HUDEP-2 (cell line): ENCODE results near the gene PALM.
"Not testable (repeated sequence)": the region's sequence is repeated elsewhere in the genome, so short reads cannot be mapped to it uniquely, and the experiment has no call there.

Source experiments
- DNase-seq, 76 experiments: peaks; one replicate each; lab custom pipeline; 2025; ENCODE audit not compliant: unreplicated experiment in 76 of 76; lab: John Stamatoyannopoulos, UW

Gene PALM

DNA sequence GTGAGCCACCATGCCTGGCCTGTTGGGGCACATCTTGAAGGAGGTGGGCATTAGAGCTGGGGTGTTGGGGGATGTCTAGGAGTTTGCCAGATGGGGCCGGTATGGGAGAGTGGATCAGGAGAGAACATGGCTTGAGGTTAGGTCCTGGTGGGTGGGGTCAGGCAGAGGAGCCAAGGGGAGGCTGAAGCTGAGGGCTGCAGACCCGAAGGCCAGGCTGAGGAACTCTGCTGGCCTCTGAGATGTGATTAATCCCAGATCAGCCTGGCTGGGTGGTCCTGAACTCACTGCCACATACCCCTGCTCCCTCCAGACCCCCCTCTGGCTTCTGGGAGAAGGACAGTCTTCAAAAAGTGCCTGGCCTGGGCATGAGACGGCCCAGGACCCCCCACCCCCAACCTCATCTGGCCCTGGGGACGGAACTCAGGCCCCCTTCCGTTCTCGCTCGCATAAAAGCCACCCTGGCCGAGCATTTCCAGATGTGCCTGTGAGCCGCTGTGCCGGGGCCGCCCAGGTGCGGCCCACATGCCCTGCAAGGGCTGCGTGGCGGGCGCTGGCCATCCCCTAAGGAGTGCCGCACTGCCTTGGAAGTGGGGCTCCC, 29.8 kb upstream of the PALM start:
- no peak for DNase-seq

DNA sequence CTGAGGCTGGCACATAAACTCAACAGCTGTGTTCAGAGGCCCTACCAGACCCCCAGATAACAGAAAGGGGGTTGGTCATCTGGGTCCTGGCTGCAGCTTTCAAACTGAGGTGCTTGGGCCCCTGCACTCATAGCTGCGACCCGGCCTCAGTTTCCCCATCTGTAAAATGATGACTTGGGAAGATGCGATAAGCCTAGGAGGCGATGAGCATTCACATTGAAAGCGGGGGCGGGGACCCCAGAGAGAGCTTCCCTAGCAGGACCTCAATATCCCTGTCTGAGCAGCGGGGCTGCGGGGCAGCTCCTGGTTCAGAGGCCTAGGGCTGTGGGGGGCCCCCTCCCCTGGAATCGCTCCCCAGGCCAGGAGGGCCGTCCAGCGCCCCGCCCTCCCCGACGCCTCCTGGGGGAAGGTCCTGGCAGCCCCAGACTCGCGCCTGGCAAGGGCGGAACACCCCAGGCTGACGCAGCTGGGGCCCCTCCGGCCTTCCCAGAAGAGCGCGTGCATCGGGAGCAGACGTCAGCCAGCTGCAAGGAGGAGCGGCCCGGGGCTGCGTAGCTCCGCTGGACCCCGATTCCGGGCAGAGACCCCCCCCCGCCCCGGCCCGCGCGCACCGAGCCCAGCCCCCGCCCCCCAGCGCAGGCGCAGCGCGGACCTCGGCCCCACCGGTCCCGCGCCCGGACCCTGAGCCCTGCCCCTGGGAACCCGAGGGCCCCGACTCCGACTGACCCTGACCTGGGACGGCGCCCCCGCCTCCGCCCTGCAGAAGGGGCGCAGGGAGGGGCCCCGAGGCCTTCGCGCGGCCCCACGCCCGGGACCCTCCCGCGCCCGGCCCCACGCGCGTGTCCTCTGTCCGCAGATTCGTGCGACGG, 29.1 kb upstream of the PALM start:
- peak in 32 of 76 experiments; percentile 16 to 71 (median 36) for DNase-seq

DNA sequence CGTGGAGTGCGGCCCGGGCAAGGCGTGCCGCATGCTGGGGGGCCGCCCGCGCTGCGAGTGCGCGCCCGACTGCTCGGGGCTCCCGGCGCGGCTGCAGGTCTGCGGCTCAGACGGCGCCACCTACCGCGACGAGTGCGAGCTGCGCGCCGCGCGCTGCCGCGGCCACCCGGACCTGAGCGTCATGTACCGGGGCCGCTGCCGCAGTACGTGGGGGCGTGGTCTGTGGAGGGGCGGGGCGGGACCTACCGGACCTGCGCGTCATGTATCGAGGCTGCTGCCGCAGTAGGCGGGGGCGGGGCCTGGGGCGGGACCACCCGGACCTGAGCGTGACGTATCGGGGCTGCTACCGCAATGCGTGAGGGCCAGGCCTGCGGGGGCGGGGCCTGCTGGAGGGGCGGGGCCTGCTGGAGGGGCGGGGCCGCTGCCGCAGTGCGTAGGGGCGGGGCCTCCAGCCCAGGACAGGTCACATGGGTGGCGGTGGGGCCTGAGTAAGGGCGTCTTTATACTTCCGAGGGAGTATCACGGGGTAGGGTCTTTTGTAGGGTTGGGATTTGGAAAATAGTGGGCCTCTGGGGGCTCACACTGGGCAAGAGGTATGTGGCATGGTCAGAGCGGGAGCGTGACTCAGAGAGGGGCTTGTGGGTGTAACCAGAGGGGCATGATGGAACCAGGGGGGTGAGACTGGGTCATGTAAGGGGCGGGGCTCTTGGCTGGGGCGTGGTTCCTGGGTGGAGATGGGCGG, 28.3 kb upstream of the PALM start:
- DNase-seq: peak; percentile 85 to 100 (median 100)

DNA sequence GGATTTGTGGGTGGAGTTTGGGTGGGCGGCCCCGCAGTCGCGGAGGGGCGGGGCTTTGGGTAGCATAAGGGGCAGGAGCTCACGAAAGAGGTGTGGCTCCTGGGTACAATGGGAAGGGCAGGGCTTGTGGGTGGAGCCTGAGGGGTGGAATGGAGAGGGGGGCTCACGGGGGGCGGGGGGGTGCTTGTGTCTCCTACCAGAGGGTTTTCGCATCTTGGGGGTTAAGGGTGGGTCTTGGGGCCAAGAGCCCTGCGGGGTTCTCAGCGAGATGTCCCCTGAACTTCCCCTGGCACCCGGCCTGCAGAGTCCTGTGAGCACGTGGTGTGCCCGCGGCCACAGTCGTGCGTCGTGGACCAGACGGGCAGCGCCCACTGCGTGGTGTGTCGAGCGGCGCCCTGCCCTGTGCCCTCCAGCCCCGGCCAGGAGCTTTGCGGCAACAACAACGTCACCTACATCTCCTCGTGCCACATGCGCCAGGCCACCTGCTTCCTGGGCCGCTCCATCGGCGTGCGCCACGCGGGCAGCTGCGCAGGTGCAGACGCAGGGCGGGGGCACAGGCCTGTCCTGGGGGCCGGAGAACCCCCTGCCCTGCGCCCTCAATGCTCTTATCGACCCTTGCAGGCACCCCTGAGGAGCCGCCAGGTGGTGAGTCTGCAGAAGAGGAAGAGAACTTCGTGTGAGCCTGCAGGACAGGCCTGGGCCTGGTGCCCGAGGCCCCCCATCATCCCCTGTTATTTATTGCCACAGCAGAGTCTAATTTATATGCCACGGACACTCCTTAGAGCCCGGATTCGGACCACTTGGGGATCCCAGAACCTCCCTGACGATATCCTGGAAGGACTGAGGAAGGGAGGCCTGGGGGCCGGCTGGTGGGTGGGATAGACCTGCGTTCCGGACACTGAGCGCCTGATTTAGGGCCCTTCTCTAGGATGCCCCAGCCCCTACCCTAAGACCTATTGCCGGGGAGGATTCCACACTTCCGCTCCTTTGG, 27.4 kb upstream of the PALM start:
- peak in 57 of 76 experiments; percentile 66 to 100 (median 96) for DNase-seq

DNA sequence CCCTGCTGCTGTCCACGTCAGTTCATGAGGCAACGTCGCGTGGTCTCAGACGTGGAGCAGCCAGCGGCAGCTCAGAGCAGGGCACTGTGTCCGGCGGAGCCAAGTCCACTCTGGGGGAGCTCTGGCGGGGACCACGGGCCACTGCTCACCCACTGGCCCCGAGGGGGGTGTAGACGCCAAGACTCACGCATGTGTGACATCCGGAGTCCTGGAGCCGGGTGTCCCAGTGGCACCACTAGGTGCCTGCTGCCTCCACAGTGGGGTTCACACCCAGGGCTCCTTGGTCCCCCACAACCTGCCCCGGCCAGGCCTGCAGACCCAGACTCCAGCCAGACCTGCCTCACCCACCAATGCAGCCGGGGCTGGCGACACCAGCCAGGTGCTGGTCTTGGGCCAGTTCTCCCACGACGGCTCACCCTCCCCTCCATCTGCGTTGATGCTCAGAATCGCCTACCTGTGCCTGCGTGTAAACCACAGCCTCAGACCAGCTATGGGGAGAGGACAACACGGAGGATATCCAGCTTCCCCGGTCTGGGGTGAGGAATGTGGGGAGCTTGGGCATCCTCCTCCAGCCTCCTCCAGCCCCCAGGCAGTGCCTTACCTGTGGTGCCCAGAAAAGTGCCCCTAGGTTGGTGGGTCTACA, 25.9 kb upstream of the PALM start:
- DNase-seq: no peak

DNA sequence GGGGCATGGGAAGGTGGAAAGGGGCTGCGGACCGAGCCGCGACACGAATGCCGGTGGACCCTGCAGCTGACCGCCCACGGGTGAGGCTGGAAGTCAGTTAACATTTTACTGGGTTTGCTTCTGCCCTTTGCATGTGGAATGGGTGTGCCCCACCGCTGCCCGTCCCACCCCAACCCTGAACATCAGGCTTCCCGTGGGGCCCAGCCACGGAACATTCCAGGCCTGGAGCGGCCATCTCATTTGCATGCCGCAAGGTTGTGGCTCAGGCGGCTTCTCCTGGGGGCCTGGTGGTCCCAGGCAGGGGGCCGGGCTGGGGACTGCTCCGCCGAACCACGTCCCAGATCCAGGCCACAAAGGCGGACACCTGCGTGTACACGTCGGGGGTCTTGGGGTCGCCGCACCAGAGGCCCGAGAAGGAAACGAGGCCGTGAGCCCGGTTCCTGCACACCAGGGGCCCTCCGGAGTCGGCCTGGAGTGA, 23.2 kb upstream of the PALM start:
- no peak for DNase-seq

DNA sequence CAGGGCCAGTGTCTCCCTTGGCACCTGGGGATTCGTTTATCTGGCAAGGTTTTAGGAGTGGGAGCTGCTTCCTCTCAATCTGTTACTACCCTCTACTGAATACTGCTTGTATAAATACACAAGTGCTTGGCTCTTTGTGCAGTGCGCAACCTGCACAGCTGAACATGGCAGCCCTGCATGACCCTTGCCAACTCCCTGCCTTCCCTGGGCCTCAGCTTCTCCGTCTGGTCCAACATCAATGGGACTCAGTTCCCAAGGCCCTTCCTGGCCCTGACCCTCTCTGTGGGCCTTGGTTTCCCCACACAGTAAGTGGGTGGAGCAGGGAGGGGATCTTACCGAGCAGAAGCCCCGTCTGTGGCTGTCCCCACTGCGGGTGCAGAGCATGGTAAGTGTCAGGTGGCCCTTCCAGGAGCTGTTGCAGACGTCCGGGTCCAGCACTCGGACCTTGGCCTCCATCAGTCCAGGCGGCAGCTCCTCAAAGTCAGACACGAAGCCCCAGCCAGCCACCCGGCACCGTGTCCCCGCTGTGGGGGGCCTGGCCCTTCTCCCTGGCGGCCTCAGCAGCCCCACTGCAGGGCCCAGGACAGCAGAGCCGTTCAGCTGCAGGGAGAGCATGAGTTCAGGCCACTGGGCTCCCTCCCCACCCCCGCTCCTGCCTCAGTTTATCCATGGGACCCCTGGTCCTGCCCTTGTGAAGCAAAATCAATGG, 22.0 kb upstream of the PALM start:
- DNase-seq: no peak

DNA sequence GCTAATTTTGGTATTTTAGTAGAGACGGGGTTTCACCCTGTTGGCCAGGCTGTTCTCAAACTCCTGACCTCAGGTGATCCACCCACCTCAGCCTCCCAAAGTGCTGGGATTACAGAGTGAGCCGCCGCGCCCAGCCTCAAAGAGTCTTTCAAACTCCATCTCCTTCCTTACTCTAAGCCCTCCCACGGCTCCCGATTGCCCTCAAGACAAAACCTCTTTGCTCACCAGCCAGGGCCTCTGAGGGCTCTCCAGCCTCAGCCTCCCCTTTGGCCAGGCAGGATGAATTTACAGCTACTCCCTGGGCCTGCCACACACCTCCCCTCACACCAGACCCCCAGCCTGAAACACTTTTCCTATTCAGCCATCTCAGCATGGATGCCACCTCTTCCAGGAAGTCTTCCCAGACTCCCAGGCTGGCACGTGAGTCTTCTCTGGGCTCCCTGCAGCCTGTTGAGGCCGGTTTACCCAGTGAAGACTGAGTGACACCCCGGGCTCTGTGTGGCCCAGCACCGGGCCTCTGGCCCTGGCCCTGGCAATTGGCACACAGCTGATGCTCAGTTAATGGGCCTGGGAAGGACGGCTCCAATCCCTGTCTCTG, 21.1 kb upstream of the PALM start:
- no peak for DNase-seq

DNA sequence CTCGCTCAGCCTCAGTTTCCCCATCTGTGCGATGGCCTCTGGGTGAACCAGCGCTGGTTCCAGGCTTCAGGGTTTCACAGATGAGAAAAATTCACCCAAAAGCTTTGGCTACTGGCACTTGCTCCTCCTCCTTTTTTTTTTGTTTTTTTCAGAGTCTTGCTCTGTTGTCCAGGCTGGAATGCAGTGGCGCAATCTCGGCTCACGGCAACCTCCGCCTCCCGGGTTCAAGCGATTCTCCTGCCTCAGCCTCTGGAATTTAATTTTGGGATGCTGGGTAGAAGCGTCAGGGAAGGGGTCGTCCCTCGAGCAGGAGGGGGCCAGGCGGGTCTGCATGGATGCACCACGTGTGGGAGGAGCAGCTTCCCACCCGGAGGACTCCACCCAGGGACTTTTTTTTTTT, 20.5 kb upstream of the PALM start:
- no peak for DNase-seq

DNA sequence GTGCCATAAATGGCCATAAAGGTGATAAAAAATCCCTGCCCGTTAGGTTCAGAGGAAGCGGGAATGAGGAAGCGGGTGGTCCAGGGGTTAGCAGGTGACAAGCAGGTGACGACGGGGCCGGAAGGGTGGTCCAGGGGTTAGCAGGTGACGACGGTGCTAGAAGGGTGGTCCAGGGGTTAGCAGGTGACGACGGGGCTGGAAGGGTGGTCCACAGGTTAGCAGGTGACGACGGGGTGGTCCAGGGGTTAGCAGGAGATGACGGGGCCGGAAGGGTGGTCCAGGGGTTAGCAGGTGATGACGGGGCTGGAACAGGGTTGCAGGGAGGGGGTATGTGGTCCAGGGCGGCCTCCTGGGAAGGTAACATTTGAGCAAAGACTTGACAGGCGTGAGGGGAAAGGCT, 19.7 kb upstream of the PALM start:
- DNase-seq: no peak

DNA sequence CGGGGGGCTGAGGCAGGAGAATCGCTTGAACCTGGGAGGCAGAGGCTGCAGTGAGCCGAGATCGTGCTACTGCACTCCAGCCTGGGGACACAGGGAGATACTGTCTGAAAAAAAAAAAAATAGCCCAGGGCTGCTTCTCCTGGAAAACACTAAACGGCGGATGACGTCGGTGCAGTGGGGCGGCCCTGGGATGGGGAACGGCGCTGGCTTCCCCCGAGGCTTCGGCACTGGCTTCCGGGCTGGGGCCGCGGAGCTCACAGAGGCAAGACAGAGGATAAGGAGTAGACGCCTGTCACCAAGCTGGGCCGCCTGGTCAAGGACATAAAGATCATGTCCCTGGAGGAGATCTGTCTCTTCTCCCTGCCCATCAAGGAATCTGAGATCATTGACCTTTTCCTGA, 18.5 kb upstream of the PALM start:
- DNase-seq: no peak

DNA sequence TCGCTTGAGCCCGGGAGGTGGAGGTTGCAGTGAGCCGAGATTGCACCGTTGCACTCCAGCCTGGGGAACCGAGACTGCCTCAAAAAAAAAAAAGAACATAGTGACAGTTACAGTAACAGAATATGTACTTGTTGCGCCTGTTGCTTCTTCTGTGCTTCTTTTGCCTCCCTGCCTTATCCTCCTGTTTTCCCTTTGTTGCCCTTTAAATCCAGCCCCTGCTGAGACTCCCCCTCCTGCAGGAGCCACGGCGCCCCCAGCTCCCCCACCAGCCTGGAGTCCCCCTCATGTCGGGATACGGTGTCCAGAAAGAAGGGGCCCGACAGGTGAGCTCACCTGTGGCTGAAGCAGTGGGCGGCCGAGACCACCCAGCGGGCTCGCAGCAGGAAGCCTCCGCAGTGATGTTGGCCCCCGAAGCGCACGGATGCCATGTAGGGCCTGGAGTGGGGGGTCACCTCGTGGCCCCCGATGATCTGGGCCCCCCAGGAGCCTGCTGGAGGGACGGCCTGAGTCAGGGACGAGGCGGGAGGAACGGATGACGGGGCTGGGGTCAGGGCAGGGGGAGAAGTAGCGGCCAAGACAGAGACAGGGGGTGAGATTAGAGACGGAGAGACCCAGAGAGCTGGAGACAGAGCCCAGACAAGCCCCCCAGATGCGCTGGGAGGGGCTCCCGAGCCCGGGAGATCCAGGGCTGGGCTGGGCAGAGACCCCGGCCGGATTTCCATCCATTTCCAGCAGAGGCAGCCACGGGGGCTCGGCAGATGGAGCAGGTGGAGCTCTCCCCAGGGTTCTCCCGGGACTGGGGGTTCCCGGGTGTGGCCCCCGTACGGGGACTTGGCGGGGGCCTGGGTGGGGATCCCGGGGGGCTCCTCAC, 14.0 kb upstream of the PALM start:
- DNase-seq: no peak

DNA sequence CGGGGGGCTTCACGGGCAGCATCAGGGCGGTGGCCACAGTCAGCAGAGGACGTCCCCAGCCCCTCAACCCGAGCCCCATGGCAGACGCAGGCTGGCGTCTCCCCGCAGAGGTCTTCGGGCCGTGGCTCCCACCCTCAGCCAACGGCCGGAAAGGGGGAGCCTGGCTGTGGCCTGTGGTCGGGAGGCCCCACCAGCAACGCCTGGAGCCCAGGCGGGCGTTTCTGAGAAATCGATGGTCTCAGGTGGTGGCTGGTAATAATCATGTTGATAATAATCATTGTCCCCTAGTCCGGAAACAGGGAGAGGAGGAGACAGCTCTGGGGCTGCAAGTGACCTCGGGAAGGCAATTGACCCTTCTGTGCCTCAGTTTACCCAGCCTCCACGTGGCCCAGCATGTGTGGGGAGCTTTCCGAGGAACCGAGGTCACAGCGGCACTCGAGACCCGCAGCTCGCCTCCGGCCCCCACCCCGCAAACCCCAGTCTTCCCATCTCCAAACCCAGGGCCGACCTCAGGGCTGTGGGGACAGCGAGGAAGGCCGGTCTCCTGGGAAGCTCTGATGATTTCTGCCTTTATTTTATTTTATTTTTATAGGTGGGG, 13.3 kb upstream of the PALM start, which contains the start of gene PRSS57:
TSS of gene PRSS57 (minus strand) at position 101 of the 598 bp plus-strand sequence. CDS start at position 79, 22 bp downstream.
- peak in 1 of 76 experiments; percentile 15 for DNase-seq

DNA sequence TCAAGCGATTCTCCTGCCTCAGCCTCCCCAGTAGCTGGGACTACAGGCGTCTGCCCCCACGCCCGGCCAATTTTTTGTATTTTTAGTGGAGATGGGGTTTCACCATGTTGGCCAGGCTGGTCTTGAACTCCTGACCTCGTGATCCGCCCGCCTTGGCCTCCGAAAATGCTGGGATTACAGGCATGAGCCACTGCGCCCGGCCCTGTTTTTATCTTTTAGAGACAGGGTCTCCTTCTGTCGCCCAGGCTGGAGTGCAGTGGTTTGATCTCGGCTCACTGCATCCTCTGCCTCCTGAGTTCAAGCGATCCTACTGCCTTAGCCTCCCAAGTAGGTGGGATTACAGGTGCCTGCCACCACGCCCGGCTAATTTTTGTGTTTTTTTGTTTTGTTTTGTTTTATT, 10.2 kb upstream of the PALM start:
- DNase-seq: not testable (repeated sequence)

DNA sequence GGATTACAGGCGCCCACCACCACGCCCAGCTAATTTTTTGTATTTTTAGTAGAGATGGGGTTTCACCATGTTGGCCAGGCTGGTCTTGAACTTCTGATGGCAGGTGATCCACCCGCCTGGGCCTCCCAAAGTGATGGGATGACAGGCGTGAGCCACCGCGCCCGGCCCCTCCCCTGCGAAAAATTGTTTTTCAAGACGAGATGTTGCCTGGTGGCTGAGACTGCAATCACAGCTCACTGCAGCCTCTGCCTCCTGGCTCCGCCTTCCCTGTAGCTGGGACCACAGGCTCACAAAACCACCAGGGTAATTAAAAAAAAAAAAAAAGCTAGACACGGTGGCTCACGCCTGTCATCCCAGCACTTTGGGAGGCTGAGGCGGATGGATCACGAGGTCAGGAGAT, 8.8 kb upstream of the PALM start:
- DNase-seq: not testable (repeated sequence)

DNA sequence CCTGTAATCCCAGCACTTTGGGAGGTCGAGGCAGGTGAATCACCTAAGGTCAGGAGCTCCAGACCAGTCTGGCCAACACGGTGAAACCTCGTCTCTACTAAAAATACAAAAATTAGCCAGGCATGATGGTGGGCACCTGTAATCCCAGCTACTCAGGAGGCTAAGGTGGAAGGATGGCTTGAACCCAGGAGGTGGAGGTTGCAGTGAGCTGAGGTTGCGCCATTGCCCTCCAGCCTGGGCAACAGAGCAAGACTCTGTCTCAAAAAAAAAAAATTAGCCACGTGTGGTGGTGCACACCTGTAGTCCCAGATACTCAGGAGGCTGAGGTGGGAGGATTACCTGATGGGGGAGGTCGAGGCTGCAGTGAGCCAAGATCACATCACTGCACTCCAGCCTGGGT, 5.9 kb upstream of the PALM start:
- DNase-seq: not testable (repeated sequence)

DNA sequence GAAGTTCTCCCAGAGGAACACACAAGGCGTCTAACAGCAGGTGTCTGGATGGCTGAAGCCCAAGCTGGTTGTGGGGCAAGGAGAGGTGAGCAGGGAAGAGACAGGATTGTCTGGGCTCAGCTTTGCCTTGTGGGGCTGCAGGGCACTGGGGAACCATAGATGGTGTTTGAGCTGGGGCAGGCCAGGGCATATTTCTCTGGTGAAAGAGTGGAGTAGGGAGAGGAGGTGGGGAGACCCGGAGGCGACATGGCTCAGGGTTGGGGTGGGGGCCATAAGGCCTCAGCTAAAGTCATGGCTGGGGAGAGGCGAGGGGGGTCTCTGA, 5.4 kb upstream of the PALM start:
- DNase-seq: no peak
